Measurements from ENCODE around the gene ZFPM1.

The ZFPM1 gene

GRCh38 chr16:88444826-88445582, 8.1 kb upstream of the ZFPM1 start:
- TF ChIP-seq EP300 (IDR thresholded peaks at IDR 0.05; ENCODE audit: borderline replicate concordance), result no peak
- TF ChIP-seq CREB1 (IDR thresholded peaks at IDR 0.05; ENCODE audit: low read depth), result no peak
- no peak for TF ChIP-seq EGR1 (IDR thresholded peaks at IDR 0.05)
- no peak for TF ChIP-seq FOXM1 (IDR thresholded peaks at IDR 0.05; ENCODE audit: borderline replicate concordance, low read depth)
- TF ChIP-seq USF1 (IDR thresholded peaks at IDR 0.05), result no peak
- TF ChIP-seq MAX (IDR thresholded peaks at IDR 0.05), result no peak
- no peak for TF ChIP-seq REST (IDR thresholded peaks at IDR 0.05; ENCODE audit: low read depth)
- no peak for TF ChIP-seq ZBTB7A (IDR thresholded peaks at IDR 0.05; ENCODE audit: low read depth)
- no peak for TF ChIP-seq TAF1 (IDR thresholded peaks at IDR 0.05; ENCODE audit: low read depth)
- no peak for TF ChIP-seq TCF12 (IDR thresholded peaks at IDR 0.05; ENCODE audit: low read depth)
- TF ChIP-seq YY1 (IDR thresholded peaks at IDR 0.05; ENCODE audit: low read depth), result no peak
- no peak for TF ChIP-seq RAD21 (IDR thresholded peaks at IDR 0.05; ENCODE audit: low read depth)
- no peak for TF ChIP-seq CEBPB (IDR thresholded peaks at IDR 0.05)

DNA sequence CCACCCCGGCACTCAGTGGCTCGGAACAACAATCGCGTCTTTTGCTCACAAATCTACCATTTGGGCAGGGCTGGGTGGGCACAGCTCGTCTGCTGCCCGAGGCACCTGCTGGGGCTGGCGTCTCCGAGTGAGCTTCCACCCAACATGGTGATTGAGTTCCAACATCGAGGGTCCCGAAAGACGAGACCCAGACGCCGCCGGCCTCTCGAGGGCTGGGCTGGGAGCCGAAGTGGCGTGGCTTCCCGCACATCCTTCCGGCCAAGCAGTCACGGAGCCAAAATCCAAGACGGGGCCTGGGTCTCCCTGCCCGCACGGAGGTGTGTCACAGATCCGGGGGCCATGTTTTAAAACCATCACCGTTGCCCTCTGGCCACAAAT, 7.5 kb upstream of the ZFPM1 start:
- no peak for TF ChIP-seq EP300 (IDR thresholded peaks at IDR 0.05; ENCODE audit: borderline replicate concordance)
- no peak for TF ChIP-seq YY1 (IDR thresholded peaks at IDR 0.05; ENCODE audit: low read depth)
- no peak for TF ChIP-seq TCF12 (IDR thresholded peaks at IDR 0.05; ENCODE audit: low read depth)
- no peak for TF ChIP-seq TEAD4 (IDR thresholded peaks at IDR 0.05)

GRCh38 chr16:88446061-88446460, 7.0 kb upstream of the ZFPM1 start:
- no peak for TF ChIP-seq RAD21 (IDR thresholded peaks at IDR 0.05; ENCODE audit: low read depth)
- no peak for TF ChIP-seq YY1 (IDR thresholded peaks at IDR 0.05; ENCODE audit: low read depth)
- TF ChIP-seq EP300 (IDR thresholded peaks at IDR 0.05; ENCODE audit: borderline replicate concordance), result no peak
- no peak for TF ChIP-seq FOXM1 (IDR thresholded peaks at IDR 0.05; ENCODE audit: borderline replicate concordance, low read depth)
- TF ChIP-seq TCF12 (IDR thresholded peaks at IDR 0.05; ENCODE audit: low read depth), result no peak
- TF ChIP-seq EGR1 (IDR thresholded peaks at IDR 0.05), result no peak
- no peak for TF ChIP-seq TEAD4 (IDR thresholded peaks at IDR 0.05)
- no peak for TF ChIP-seq USF1 (IDR thresholded peaks at IDR 0.05)
- no peak for TF ChIP-seq TAF1 (IDR thresholded peaks at IDR 0.05; ENCODE audit: low read depth)
- no peak for TF ChIP-seq CEBPB (IDR thresholded peaks at IDR 0.05)

DNA sequence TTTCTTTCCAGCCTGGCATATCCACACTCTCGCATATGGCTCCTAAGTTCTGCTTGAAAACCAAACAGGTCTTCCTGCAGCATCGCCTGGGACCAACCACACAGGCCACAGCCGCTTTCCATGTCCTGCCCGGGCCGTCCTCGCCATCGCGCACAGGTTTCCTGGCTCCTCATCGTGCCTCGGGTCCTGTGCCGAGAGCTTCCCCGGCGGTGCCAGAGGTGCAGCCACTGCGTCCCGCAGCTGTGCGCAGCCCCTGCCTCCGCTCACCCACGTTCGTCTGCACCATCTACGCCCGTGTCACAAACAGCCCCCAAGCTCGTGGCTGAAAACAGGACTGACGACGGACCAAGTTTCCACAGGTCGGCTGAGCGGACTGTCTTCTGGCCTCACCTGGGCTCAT, 6.3 kb upstream of the ZFPM1 start:
- no peak for TF ChIP-seq RAD21 (IDR thresholded peaks at IDR 0.05; ENCODE audit: low read depth)
- TF ChIP-seq TEAD4 (IDR thresholded peaks at IDR 0.05), result no peak
- no peak for TF ChIP-seq YY1 (IDR thresholded peaks at IDR 0.05; ENCODE audit: low read depth)
- TF ChIP-seq TCF12 (IDR thresholded peaks at IDR 0.05; ENCODE audit: low read depth), result no peak
- no peak for TF ChIP-seq NFIC (IDR thresholded peaks at IDR 0.05)
- TF ChIP-seq FOXM1 (IDR thresholded peaks at IDR 0.05; ENCODE audit: borderline replicate concordance, low read depth), result no peak
- no peak for TF ChIP-seq MAX (IDR thresholded peaks at IDR 0.05)
- TF ChIP-seq CEBPB (IDR thresholded peaks at IDR 0.05), result no peak
- TF ChIP-seq EP300 (IDR thresholded peaks at IDR 0.05; ENCODE audit: borderline replicate concordance), result no peak

GRCh38 chr16:88447881-88448280, 5.2 kb upstream of the ZFPM1 start:
- TF ChIP-seq MAX (IDR thresholded peaks at IDR 0.05) (no peak), TCF12 (IDR thresholded peaks at IDR 0.05; ENCODE audit: low read depth) (no peak), YY1 (IDR thresholded peaks at IDR 0.05; ENCODE audit: low read depth) (no peak), REST (IDR thresholded peaks at IDR 0.05; ENCODE audit: low read depth) (no peak), FOXM1 (IDR thresholded peaks at IDR 0.05; ENCODE audit: borderline replicate concordance, low read depth) (no peak), EP300 (IDR thresholded peaks at IDR 0.05; ENCODE audit: borderline replicate concordance) (no peak), CREB1 (IDR thresholded peaks at IDR 0.05; ENCODE audit: low read depth) (no peak)
